ENCODE measurements around the gene EIF3L. TPM values are rescaled to one million over a fixed set of nuclear protein-coding genes. Genes with fewer than 3 reads are reported as not detected.

EIF3L gene
- total and polyA plus RNA-seq, 10 of the 15 experiments (the other 5 are each of a cell fraction or from before 2014, with no cell fraction given), result 294 to 1,037 (median 618) TPM

GRCh38 chr22:37801946-37802309 lies 47.3 kb upstream of the EIF3L start:
- POLR2A ChIA-PET, result no interaction called here
- no peak for DNase-seq (ENCODE audit: low read depth, low spot score)
- Histone ChIP-seq H2AFZ (ENCODE audit: control insufficient read depth, low read depth, low read length) (peak overlapping the region; percentile 75; the same call in 1 of the 2 replicates), H3K4me3 (peak overlapping the region; percentile 58; the same call in 1 of the 2 replicates), H3K4me2 (ENCODE audit: control insufficient read depth, insufficient read depth) (peak overlapping the region; percentile 92), H3K36me3 (ENCODE audit: control insufficient read depth in 2 of 2, insufficient read depth in 2 of 2, low read length in 1 of 2) (no peaks in the 10 kb centered on the region), H3K4me1 (ENCODE audit: control insufficient read depth, insufficient read depth, low read length) (peaks cover 8% of the 10 kb centered on the region), H3K27ac (ENCODE audit: control insufficient read depth, insufficient read depth) (no peak overlapping the region), H3K9ac (ENCODE audit: control insufficient read depth, insufficient read depth, low read length) (no peak overlapping the region), H4K20me1 (ENCODE audit: control insufficient read depth, insufficient read depth) (no peaks in the 10 kb centered on the region), H3K27me3 (replicated peaks in 1 of 2; ENCODE audit: control insufficient read depth in 2 of 2, insufficient read depth in 2 of 2, low read length in 1 of 2) (peaks cover 10 to 32% of the 10 kb centered on the region in 2 experiments), H3K79me2 (ENCODE audit: control insufficient read depth, insufficient read depth, low read length) (no peaks in the 10 kb centered on the region), H3K9me3 (replicated peaks; ENCODE audit: control insufficient read depth, insufficient read depth, low read length) (no peaks in the 10 kb centered on the region; the same call in 2 of the 3 replicates)
- no peak for FAIRE-seq
- peak; percentile 35; the same call in 1 of the 2 replicates for TF ChIP-seq RAD51 (IDR thresholded peaks at IDR 0.05)
- peak; percentile 47 to 84; a peak in 3 of 4 replicates for TF ChIP-seq BHLHE40 (IDR thresholded peaks at IDR 0.05; ENCODE audit: borderline replicate concordance in 1 of 2, low read depth in 2 of 2, low read length in 1 of 2)
- TF ChIP-seq IRF3 (IDR thresholded peaks at IDR 0.05), result no peak
- peak; percentile 33 for TF ChIP-seq USF1 (IDR thresholded peaks at IDR 0.05; ENCODE audit: borderline replicate concordance, extremely low read length, insufficient read depth, low read depth, low read length)
- SMC1A ChIA-PET (ENCODE audit: uncharacterized antibody, unreplicated experiment), result no interaction called here
- in situ Hi-C loops (cut with MboI), result no loop called here
- BruUV-seq (replicated peaks), result no TSS peak
- 26% methylated on average over 11 of the region's 13 CpGs for WGBS (ENCODE audit: insufficient coverage, insufficient replicate concordance, low lambda C conversion rate, missing lambda C conversion rate)
- RAD21 ChIA-PET (ENCODE audit: unreplicated experiment), result no interaction called here
- intact Hi-C loops (cut with micrococcal nuclease; ENCODE audit: unreplicated experiment), result no loop called here
- no peak for ATAC-seq
- CTCF ChIA-PET, result interaction anchor here (0.9 kb wide), 1 partner anchor 141 kb away, joined by 3 read pairs; no protein-coding TSS in a partner anchor
